ENCODE measurements around the gene SLC43A1.
A peak's percentile ranks its signal among the peaks of the same experiment; 100 is the strongest.

The SLC43A1 gene

DNA sequence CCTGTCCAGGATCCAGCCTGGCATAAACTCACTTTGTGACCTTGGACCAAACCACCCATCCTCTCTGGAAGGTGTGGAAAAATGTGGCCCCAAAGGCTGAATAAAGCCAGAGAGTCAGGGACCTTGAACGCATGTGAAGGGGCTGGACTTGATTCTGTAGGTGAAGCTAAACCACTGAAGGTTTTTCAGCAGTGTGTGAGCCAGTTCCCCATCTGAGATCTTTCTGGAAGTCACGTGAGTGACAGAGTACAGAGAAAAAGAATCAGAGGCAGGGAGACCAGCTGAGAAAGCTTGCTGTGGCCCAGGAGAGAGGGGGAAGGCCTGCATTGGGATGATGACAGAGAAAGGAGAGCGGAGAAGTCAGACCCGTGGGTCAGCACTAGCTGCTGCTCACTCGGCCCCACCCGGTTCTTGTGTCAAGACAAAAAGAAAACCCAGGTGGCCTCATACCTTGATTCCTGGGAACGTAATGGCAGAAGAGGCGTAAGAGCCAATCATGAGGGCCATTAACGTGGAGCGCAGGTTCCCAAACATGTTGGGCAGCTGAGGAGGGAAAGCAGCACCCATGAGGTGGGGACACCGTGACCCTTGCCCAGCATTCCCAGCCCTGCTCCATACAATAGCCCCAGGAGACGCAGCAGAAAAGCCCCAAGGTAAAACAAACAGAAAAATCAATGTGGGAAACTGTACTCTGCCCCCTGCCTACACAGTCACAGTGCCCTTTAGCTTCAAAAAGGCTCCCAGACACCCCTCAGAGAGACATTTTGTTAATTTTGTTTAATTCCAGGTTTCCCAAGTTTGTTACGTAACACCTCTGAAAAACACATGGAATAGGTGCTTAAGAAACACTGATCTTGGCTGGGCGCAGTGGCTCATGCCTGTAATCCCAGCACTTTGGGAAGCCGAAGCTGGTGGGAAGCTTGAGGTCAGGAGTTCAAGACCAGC, 17.9 kb downstream of the SLC43A1 start:
- no peak for DNase-seq

GRCh38 chr11:57496109-57496820, 19.2 kb downstream of the SLC43A1 start:
- DNase-seq, result no peak

- DNase-seq, result peak; percentile 39
Measured at GRCh38 chr11:57493507-57494503, 21.7 kb downstream of the SLC43A1 start.

- DNase-seq, result no peak
Measured at GRCh38 chr11:57491371-57492061, 24.0 kb downstream of the SLC43A1 start.

DNA sequence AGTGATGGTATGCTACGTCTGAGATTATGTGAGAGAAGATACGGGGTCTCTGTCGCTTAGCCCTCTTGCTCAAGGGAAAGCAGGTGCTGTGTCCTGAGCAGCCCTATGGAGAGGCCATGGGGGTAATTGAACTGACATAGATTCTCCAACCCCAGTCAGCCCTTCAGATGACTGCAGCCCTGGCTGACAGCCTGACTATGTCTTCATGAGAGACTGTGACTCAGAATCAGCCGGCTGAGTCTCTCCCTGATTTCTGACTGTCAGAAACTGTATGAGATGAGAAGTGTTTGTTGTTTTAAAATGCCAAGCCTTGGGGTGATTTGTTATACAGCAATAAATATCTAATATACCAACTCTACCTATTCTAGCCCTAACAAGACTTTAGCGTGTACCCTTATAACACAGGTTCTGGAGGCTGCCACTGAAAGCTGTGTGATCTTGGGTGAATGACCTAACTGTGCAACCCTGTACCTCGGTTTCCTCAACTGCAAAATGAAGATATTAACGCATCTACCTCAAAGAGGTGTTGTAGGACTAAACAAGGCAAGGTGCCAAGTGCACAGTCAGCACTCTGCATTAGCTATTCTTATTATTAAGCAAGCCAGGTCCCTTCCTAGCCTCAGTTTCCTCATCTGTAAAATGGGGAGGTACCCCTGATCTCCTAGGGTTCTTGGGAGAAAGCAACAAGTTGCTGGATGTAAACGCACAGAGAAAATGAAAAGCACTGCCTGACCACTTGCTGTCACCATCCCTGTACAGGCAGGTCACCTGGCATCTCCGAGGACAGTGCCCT, 24.9 kb downstream of the SLC43A1 start:
- no peak for DNase-seq

GRCh38 chr11:57487920-57488659, 27.4 kb downstream of the SLC43A1 start:
- no peak for DNase-seq

DNA sequence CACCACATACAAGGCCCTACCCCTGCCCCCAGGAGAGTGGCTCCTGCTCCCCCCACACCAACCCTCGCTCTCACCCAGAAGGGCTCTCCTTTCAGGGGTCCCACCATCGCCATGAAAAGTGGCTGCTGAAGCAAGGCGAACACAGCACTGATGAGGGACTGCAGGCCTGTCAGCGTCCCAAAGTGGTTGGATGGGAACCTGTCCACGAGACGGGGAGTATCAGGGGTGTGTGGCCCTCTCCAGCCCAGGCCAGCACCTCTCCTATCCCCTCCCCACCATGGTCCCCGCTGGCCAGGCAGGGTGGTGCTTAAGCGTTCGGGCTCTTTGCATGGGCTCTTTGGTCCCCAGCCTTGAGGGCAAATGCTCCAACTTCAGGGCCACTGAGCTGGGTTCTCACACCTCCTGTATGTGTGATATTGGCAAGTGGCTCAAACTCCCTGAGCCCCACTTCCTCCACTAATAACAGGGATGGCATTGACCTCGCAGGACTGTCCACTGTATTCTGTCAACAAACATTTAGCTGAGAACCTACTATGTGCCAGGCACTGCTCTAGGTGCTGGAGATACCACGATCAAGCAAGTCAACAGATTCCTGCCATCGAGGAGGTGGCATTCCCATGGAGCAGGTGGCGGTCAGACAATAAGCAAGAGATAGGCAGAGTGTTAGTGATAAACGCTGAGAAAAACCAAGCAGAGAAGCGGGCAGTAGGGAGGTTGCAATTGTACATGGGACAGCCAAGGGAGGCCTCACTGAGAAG, 28.3 kb downstream of the SLC43A1 start:
- no peak for DNase-seq

DNA sequence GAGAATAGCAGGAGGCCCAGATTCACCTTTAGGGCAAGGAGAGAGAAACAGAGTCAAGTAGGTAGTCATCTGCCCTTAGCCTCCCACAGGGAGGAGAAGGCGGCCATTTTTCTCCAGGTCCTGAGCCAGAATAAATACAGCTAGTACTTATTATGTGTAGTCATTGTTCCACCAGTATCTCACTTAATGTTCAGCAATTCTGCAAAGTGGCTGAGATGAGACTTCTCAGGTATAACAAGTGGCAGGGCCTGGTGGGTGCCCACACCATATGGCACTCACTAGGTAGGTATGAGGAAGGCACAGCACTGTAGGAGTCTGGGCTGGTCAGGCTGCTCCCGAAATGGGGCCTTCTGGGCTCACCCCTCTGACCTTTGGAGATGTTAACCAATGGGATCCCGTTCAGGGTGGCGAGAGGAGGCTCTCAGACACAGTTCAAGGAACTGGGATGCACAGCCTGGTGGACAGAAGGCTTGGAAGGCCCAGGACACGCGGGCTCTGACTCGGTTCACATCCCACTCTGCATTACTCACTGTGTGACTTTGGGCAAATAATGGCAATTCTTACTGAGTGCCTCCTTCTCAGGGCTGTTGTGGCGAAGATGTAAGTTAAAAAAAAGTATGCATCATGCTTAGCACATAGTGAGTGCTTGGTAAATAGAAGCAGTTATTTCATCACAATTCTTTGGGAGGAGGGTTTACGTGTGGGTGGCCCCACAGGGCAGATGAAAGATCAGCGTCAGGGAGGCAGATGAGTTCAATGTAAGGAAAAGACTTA, 30.1 kb downstream of the SLC43A1 start:
- DNase-seq, result no peak

DNA sequence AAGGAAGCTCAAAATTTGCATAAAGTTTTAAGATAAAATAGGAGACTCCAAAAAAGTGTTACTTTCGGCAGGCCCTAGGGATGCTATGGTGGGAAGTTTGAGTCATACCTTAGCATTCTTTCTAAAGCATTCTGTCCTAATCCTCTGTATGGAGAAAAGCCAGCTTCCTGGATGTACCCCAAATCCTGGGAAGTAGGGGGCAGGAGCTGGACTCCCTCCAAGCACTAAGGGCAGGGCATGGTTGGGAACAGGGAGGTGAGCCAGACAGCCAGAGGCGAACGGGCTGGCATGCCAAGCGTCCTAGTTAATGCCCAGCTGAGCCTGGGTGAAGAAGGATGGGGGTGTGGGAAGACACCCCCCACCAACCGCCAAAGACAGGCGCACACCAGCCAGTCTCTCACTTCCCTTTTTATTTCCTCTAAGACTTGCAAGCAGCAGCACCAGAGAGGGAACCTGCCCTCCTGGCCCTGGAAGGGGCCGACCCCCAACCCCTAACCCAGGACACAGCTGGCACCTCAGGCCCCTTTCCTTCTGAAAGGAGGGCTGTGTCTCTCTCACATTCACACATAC, 31.3 kb downstream of the SLC43A1 start:
- DNase-seq, result no peak

- no peak for DNase-seq
Measured at GRCh38 chr11:57483562-57483918, 32.0 kb downstream of the SLC43A1 start.

GRCh38 chr11:57482782-57483561, 32.5 kb downstream of the SLC43A1 start:
- DNase-seq, result no peak

DNA sequence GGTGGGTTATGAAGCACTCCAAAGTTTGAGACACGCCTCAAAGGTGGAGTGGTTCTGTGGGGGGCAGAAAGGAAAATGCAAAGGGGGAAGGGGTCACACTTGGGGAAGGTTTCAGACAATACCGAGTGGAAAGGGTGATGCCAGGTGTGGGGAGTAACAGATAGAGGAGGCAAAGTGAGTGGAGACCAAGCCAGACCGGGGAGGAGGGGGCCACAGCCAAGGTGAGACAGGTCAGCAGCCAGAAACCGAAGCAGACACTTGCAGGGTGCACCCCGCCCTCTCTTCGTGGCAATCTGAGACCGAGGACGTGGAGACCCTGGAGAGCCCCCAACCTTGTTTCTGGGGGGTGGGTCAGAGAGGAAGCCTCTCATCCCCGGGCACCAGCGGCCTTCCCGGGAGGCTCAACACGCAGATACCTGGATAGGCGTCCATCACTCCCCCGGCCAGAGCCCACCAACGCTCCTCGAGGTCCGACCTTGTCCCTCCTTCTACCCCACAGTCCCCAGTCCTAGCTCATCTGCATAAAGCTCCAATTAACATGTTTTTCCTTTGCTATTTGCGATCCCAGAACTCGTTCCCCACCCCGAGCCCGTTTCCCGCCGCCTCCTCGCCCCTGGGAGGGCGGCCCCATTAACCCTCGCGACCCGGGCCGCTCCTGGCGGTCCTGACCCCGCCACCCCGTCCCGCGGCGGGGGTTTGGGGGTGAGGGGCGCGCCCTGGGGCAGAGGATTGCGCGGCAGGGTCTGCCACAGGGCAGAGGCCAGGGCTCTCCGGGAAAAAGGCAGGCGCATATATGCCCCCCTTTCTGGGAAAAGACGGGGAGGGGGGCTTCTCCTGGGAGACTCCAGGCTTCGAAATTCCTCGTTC, 33.4 kb downstream of the SLC43A1 start:
- DNase-seq, result no peak

GRCh38 chr11:57481315-57481714, 34.2 kb downstream of the SLC43A1 start:
- DNase-seq, result no peak

DNA sequence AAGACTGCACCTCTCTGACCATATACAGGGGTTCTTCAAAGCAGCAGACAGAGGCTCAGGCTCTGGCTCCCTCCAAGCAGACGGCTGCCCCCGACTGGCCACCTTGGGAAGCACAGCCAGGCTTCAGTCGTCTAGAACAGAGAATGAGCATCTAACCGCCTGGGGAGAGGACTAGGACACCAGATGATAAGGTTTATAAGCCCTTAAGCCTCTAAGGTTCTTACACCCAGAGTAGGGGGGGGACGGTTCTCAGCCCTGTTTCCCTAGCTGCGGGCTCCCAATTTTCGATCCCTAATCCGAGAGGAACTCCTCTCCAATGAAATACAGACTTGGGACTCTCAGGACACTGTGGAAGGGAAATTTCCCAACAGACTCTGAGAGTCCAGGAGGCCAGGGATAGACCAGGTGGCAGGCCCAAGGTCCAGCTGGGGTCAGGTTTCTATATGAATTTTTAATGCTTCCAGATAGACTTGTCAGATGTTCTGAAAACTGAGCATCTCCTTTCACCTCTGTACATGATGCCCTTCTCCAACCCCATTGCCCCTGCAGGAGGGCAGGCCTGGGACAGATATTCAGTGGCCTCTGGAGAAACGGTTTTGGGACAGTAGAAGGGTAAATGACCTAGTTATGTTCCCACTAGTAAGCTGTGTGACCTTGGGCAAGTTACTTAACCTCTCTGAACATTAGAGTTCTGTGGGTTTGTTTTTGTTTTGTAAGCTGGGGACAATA, 34.9 kb downstream of the SLC43A1 start:
- DNase-seq, result peak; percentile 6

GRCh38 chr11:57479911-57480310, 35.6 kb downstream of the SLC43A1 start:
- DNase-seq, result no peak

DNA sequence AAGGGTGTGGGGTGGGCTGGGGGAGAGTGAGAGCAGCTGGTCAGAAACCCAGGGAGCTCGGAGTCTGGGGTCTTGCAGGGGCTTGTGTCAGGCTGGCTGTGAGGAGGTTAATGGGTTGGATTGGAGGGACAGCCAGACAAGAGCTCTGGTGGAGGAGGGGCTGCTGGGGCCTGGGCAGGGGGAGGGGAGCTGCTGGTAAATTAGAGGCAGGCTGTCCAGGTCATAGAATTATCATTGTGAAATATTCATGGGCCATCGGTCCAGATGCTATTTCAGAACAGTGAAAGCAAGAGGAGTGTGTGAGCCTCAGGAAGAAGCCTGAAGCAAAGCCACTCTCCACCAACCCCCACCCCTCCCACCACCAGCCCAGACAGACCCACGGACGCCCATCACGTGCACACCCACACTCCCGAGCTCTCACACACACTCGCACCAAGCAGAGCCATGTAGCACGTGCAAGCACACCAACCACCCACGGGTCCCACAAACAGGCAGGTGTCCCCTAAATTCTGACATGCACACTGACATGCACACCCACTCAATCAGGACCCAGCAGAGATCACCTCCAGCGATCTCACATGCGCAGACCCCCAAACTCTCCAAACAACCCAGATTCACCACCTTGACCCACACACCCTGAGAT, 36.4 kb downstream of the SLC43A1 start:
- DNase-seq, result no peak
